ENCODE measurements around the gene ENAH.

GRCh38 chr1:225658041-225658440 lies 5.1 kb upstream of the ENAH start:
- TF ChIP-seq POLR2A (IDR thresholded peaks at IDR 0.05) (no peak), CTCF (IDR thresholded peaks at IDR 0.05) (no peak)
